H1 (cell line): ENCODE results near the gene SESN2.

Experiments
- CTCF ChIP-seq, 3 experiments: IDR thresholded peaks; 1 replicate in 2 of 3; 2 replicates in 1 of 3; pipeline versions ENCODE4 v1.5.1 to v1.6.1; 2011; ENCODE audit warnings: low read length in 3 of 3, mild to moderate bottlenecking in 3 of 3, inconsistent platforms in 2 of 3, low read depth in 1 of 3, moderate library complexity in 1 of 3; ENCODE audit not compliant: insufficient read depth in 1 of 3; ENCODE audit errors: control extremely low read depth in 1 of 3
- EZH2 ChIP-seq: fragments of 200-600 bp; sonication (generic); IDR thresholded peaks from 2 replicates; pipeline ENCODE4 v1.7.1; 2012; ENCODE audit warnings: low read depth, mild to moderate bottlenecking, moderate library complexity, low read length, inconsistent platforms; ENCODE audit not compliant: severe bottlenecking
- MAFK ChIP-seq: IDR thresholded peaks from 2 replicates; pipeline ENCODE4 v1.6.1; 2012; ENCODE audit warnings: low read depth, mild to moderate bottlenecking, improper control_type of control experiment, low read length
- SUZ12 ChIP-seq: fragments of 200-600 bp; sonication (generic); IDR thresholded peaks from 2 replicates; pipeline ENCODE4 v1.6.1; 2012; ENCODE audit warnings: mild to moderate bottlenecking, inconsistent platforms, low read length, moderate library complexity, mixed read lengths
- TAF1 ChIP-seq: IDR thresholded peaks from 2 replicates; pipeline ENCODE4 v1.6.1; 2011; ENCODE audit warnings: mild to moderate bottlenecking, low read depth, low read length

- TF ChIP-seq TAF1 = no peak
- TF ChIP-seq CTCF (IDR thresholded peaks at IDR 0.05; ENCODE audit: control extremely low read depth in 1 of 3, insufficient read depth in 1 of 3, low read depth in 1 of 3, low read length in 3 of 3) = no peak
- no peak for TF ChIP-seq MAFK
- no peak for TF ChIP-seq EZH2
- TF ChIP-seq SUZ12 = no peak
These were observed 31.5 kb downstream of the SESN2 start for GRCh38 chr1:28290851-28291250.
